GM12878 (cell line): Measurements from ENCODE around the gene CST8.

Experiments used
- CTCF ChIP-seq, 3 experiments: IDR thresholded peaks in 2 of 3; conservative IDR thresholded peaks in 1 of 3; 2 replicates each; pipeline ENCODE4 v1.5.1; 2011; ENCODE audit warnings: low read depth in 3 of 3, low read length in 3 of 3, mild to moderate bottlenecking in 3 of 3, control low read depth in 2 of 3, moderate library complexity in 2 of 3, inconsistent platforms in 1 of 3, mixed read lengths in 1 of 3; ENCODE audit not compliant: control insufficient read depth in 2 of 3, insufficient read depth in 1 of 3; ENCODE audit errors: extremely low read depth in 1 of 3
- FOXK2 ChIP-seq: fragments of 450-650 bp; IDR thresholded peaks from 2 replicates; pipeline ENCODE4 v1.6.1; 2017; ENCODE audit warnings: mild to moderate bottlenecking, moderate library complexity
- NFYB ChIP-seq: IDR thresholded peaks from 2 replicates; pipeline ENCODE4 v1.6.1; 2011; ENCODE audit warnings: low read depth, mild to moderate bottlenecking, low read length, improper control_type of control experiment, moderate library complexity; ENCODE audit not compliant: insufficient read depth
- POLR2A ChIP-seq: IDR thresholded peaks from 2 replicates; pipeline ENCODE4 v1.6.1; 2011; ENCODE audit warnings: low read depth, mild to moderate bottlenecking, low read length
- RCOR1 ChIP-seq: conservative IDR thresholded peaks from 2 replicates; pipeline ENCODE4 v1.6.1; 2012; ENCODE audit warnings: low read depth, low read length, improper control_type of control experiment

- TF ChIP-seq NFYB (no peak), FOXK2 (no peak), POLR2A (no peak), RCOR1 (no peak), CTCF (IDR thresholded peaks at IDR 0.05 in 2 of 3, conservative IDR thresholded peaks at IDR 0.05 in 1 of 3; ENCODE audit: control insufficient read depth in 2 of 3, extremely low read depth in 1 of 3, insufficient read depth in 1 of 3, low read depth in 3 of 3, low read length in 3 of 3) (no peak)
Measured at GRCh38 chr20:23497536-23497935, 6.6 kb downstream of the CST8 start.
